ENCODE data around the gene PTP4A1. TPM values are rescaled to one million over a fixed set of nuclear protein-coding genes. Genes with fewer than 3 reads are reported as not detected.
A peak's percentile ranks its signal among the peaks of the same experiment; 100 is the strongest.
"Not testable (repeated sequence)": the region's sequence is repeated elsewhere in the genome, so short reads cannot be mapped to it uniquely, and the experiment has no call there.

The PTP4A1 gene
- 10 to 100 TPM; 46.4 to 77.0 TPM for total RNA-seq

- ATAC-seq, result peak; percentile 94
- peak; percentile 95 to 98 for DNase-seq (ENCODE audit: low spot score in 2 of 2)
- peaks cover 19 to 22% of the 10 kb centered on the region in 2 donors for H3K36me3 Mint-ChIP-seq
- H3K27ac Mint-ChIP-seq, result peak within 1 kb of the TSS; percentile 91 to 93
- no peaks in the 10 kb centered on the region for H3K9me3 Mint-ChIP-seq
Measured at GRCh38 chr6:63572044-63572746, at the start of gene PTP4A1, which contains the start of gene LOC128125822. TSS of gene PTP4A1 (plus strand) at chr6:63572480. CDS start at chr6:63576881, 4,401 bp downstream. TSS of gene LOC128125822 (plus strand) at chr6:63572480.

- not testable (repeated sequence) for H3K36me3 Mint-ChIP-seq; H3K27ac Mint-ChIP-seq; ATAC-seq; DNase-seq (ENCODE audit: low spot score in 2 of 2); H3K9me3 Mint-ChIP-seq
Measured at GRCh38 chr6:63522911-63523287, 49.4 kb upstream of the PTP4A1 start.

GRCh38 chr6:63523630-63524029 is 48.6 kb upstream of the PTP4A1 start:
- DNase-seq (ENCODE audit: low spot score in 2 of 2) (no peak), ATAC-seq (no peak)
- Mint-ChIP-seq H3K27ac (no peak overlapping the region), H3K9me3 (no peaks in the 10 kb centered on the region), H3K36me3 (no peaks in the 10 kb centered on the region)

GRCh38 chr6:63525186-63525878 is 46.9 kb upstream of the PTP4A1 start:
- Mint-ChIP-seq H3K27ac (no peak overlapping the region), H3K9me3 (no peaks in the 10 kb centered on the region), H3K36me3 (no peaks in the 10 kb centered on the region)
- ATAC-seq (no peak), DNase-seq (ENCODE audit: low spot score in 2 of 2) (no peak)

GRCh38 chr6:63526931-63527330 is 45.3 kb upstream of the PTP4A1 start:
- Mint-ChIP-seq H3K9me3 (no peaks in the 10 kb centered on the region), H3K27ac (no peak overlapping the region), H3K36me3 (no peaks in the 10 kb centered on the region)
- ATAC-seq (no peak), DNase-seq (ENCODE audit: low spot score in 2 of 2) (no peak)

- ATAC-seq (peak; percentile 56), DNase-seq (ENCODE audit: low spot score in 2 of 2) (no peak)
- Mint-ChIP-seq H3K9me3 (no peaks in the 10 kb centered on the region), H3K27ac (no peak overlapping the region), H3K36me3 (no peaks in the 10 kb centered on the region)
Measured at GRCh38 chr6:63527658-63528514, 44.4 kb upstream of the PTP4A1 start.

- no peaks in the 10 kb centered on the region for H3K36me3 Mint-ChIP-seq
- peak; percentile 72 to 73 for ATAC-seq
- peak overlapping the region in 1 of 2 donors; percentile 69 for H3K27ac Mint-ChIP-seq
- H3K9me3 Mint-ChIP-seq, result no peaks in the 10 kb centered on the region
- no peak for DNase-seq (ENCODE audit: low spot score in 2 of 2)
Measured at GRCh38 chr6:63529498-63529897, 42.8 kb upstream of the PTP4A1 start.

- no peak for ATAC-seq
- Mint-ChIP-seq H3K36me3 (no peaks in the 10 kb centered on the region), H3K27ac (no peak overlapping the region), H3K9me3 (no peaks in the 10 kb centered on the region)
- DNase-seq (ENCODE audit: low spot score in 2 of 2), result no peak
Measured at GRCh38 chr6:63530182-63530581, 42.1 kb upstream of the PTP4A1 start.

GRCh38 chr6:63530991-63531390 is 41.3 kb upstream of the PTP4A1 start:
- Mint-ChIP-seq H3K36me3 (no peaks in the 10 kb centered on the region), H3K9me3 (no peaks in the 10 kb centered on the region), H3K27ac (no peak overlapping the region)
- no peak for ATAC-seq
- no peak for DNase-seq (ENCODE audit: low spot score in 2 of 2)

- no peak for ATAC-seq
- Mint-ChIP-seq H3K9me3 (no peaks in the 10 kb centered on the region), H3K36me3 (no peaks in the 10 kb centered on the region), H3K27ac (no peak overlapping the region)
- no peak for DNase-seq (ENCODE audit: low spot score in 2 of 2)
Measured at GRCh38 chr6:63533026-63533425, 39.3 kb upstream of the PTP4A1 start.

GRCh38 chr6:63533952-63534351 is 38.3 kb upstream of the PTP4A1 start:
- Mint-ChIP-seq H3K36me3 (no peaks in the 10 kb centered on the region), H3K27ac (no peak overlapping the region), H3K9me3 (no peaks in the 10 kb centered on the region)
- no peak for DNase-seq (ENCODE audit: low spot score in 2 of 2)
- no peak for ATAC-seq

- ATAC-seq (no peak), DNase-seq (ENCODE audit: low spot score in 2 of 2) (no peak)
- Mint-ChIP-seq H3K9me3 (peaks cover 0 to under 1% of the 10 kb centered on the region in 2 donors), H3K36me3 (no peaks in the 10 kb centered on the region), H3K27ac (no peak overlapping the region)
Measured at GRCh38 chr6:63537201-63537958, 34.9 kb upstream of the PTP4A1 start.

GRCh38 chr6:63537959-63538300 is 34.4 kb upstream of the PTP4A1 start:
- no peak overlapping the region for H3K27ac Mint-ChIP-seq
- H3K36me3 Mint-ChIP-seq, result no peaks in the 10 kb centered on the region
- DNase-seq (ENCODE audit: low spot score in 2 of 2), result no peak
- ATAC-seq, result no peak
- H3K9me3 Mint-ChIP-seq, result peaks cover 0 to 5% of the 10 kb centered on the region in 2 donors

- Mint-ChIP-seq H3K36me3 (no peaks in the 10 kb centered on the region), H3K9me3 (peaks cover 0 to 5% of the 10 kb centered on the region in 2 donors), H3K27ac (no peak overlapping the region)
- DNase-seq (ENCODE audit: low spot score in 2 of 2), result no peak
- ATAC-seq, result no peak
Measured at GRCh38 chr6:63538550-63538949, 33.7 kb upstream of the PTP4A1 start.

- no peak overlapping the region for H3K27ac Mint-ChIP-seq
- DNase-seq (ENCODE audit: low spot score in 2 of 2) (no peak), ATAC-seq (no peak)
- H3K9me3 Mint-ChIP-seq, result peaks cover 0 to 5% of the 10 kb centered on the region in 2 donors
- H3K36me3 Mint-ChIP-seq, result no peaks in the 10 kb centered on the region
Measured at GRCh38 chr6:63543001-63543400, 29.3 kb upstream of the PTP4A1 start.

GRCh38 chr6:63543982-63544381 is 28.3 kb upstream of the PTP4A1 start:
- no peak for ATAC-seq
- DNase-seq (ENCODE audit: low spot score in 2 of 2), result no peak
- no peak overlapping the region for H3K27ac Mint-ChIP-seq
- H3K9me3 Mint-ChIP-seq, result peaks cover 0 to 5% of the 10 kb centered on the region in 2 donors
- no peaks in the 10 kb centered on the region for H3K36me3 Mint-ChIP-seq

Measured in activated naive CD4-positive, alpha-beta T cell treated with anti-CD3 and anti-CD28 coated beads, Interleukin-2, amount 50 U/mL, for 72 hours (primary cell).